GM18511 (cell line): Measurements from ENCODE around the gene PHOX2A.

Experiments used
- ATAC-seq: cut with Tn5 transposase; IDR thresholded peaks from one replicate; pipeline ENCODE4 v1.9.1; 2021; ENCODE audit warnings: mild to moderate bottlenecking, moderate library complexity; ENCODE audit not compliant: unreplicated experiment

The PHOX2A gene

GRCh38 chr11:72189455-72190250 lies 54.3 kb downstream of the PHOX2A start:
- ATAC-seq = no peak
